ENCODE measurements around the gene TTYH3. TPM values are rescaled to one million over a fixed set of nuclear protein-coding genes. Genes with fewer than 3 reads are reported as not detected.
A peak's percentile ranks its signal among the peaks of the same experiment; 100 is the strongest.

Gene TTYH3
- total and polyA plus RNA-seq, 2 of the 13 experiments (the other 11 are each of a cell fraction or from before 2014, with no cell fraction given): 26.3 to 50.0 TPM

DNA sequence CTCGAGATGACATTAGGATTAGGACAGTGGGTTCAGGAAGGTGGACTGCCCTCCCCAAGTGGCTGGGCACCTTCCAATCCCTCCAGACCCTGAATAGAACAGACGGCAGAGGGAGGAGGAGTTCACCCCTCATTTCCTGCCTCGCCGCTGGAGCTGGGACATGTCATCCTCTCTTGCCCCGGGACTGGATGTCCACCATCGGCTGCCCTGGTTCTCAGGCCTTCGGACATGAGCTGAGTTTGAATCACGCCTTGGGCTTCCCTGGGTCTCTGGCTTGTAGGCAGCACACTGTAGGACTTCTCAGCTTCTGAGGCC is 62.3 kb downstream of the TTYH3 start (continued):
- TF ChIP-seq, protein P1, sequence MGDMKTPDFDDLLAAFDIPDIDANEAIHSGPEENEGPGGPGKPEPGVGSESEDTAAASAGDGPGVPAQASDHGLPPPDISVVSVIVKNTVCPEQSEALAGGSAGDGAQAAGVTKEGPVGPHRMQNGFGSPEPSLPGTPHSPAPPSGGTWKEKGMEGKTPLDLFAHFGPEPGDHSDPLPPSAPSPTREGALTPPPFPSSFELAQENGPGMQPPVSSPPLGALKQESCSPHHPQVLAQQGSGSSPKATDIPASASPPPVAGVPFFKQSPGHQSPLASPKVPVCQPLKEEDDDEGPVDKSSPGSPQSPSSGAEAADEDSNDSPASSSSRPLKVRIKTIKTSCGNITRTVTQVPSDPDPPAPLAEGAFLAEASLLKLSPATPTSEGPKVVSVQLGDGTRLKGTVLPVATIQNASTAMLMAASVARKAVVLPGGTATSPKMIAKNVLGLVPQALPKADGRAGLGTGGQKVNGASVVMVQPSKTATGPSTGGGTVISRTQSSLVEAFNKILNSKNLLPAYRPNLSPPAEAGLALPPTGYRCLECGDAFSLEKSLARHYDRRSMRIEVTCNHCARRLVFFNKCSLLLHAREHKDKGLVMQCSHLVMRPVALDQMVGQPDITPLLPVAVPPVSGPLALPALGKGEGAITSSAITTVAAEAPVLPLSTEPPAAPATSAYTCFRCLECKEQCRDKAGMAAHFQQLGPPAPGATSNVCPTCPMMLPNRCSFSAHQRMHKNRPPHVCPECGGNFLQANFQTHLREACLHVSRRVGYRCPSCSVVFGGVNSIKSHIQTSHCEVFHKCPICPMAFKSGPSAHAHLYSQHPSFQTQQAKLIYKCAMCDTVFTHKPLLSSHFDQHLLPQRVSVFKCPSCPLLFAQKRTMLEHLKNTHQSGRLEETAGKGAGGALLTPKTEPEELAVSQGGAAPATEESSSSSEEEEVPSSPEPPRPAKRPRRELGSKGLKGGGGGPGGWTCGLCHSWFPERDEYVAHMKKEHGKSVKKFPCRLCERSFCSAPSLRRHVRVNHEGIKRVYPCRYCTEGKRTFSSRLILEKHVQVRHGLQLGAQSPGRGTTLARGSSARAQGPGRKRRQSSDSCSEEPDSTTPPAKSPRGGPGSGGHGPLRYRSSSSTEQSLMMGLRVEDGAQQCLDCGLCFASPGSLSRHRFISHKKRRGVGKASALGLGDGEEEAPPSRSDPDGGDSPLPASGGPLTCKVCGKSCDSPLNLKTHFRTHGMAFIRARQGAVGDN (CRISPR knock-in tag; IDR thresholded peaks at IDR 0.05): peak; percentile 41; the same call in 1 of the 2 replicates
- 0 out of 2 replicates have a peak, but pooled peaks have one; percentile 26 for TF ChIP-seq ZNF547 (CRISPR knock-in tag; IDR thresholded peaks at IDR 0.05)

DNA sequence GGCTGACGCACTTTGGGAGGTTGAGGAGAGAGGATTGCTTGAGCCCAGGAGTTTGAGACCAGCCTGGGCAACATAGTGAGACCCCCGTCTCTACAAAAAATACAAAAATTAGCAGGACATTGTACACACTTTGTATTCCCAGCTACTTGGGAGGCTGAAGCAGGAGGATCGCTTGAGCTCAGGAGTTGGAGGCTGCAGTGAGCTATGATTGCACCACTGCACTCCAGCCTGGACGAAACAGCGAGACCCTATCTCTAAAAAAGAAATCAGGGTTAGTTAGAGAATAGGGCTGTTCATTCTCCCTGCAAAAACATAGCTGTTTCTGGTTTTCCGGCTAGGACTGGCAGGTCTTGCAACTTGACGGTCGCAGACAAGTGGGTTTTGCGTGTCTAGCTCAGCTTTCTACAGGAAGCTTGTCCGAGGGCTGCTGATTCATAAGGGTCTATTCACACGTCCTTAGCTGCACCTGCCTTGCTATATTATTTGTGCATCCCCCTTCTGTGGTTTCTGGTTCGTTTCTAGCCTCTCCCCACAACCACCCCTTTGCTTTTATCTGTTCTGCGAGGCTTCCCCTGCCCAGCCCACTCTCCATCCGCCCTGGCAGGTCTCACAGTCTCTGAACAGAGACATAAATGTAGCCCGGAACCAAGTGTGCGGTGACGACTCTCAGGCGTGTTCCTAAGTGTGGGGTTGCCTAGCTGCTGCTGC is 66.9 kb downstream of the TTYH3 start:
- no peak overlapping the region for H3K9ac ChIP-seq (ENCODE audit: insufficient read depth, low read depth, low read length)
- no peak for FAIRE-seq
- WGBS (ENCODE audit: low lambda C conversion rate): 25% methylated on average over 17 of the region's 18 CpGs
- ChIA-PET POLR2A (no interaction called here), CTCF (ENCODE audit: low intra/inter-chr PET ratio, low total read pairs) (no interaction called here)
- ATAC-seq: no peak
- intact Hi-C loops (cut with micrococcal nuclease; ENCODE audit: unreplicated experiment): no loop called here
- BruUV-seq (replicated peaks): no TSS peak
- peaks cover 21 to 54% of the 10 kb centered on the region in 2 experiments; a peak in 3 of 5 replicates for H3K27me3 ChIP-seq (ENCODE audit: control insufficient read depth in 1 of 2, insufficient read depth in 2 of 2, low read length in 2 of 2)
- H3K36me3 ChIP-seq (replicated peaks in 1 of 2; ENCODE audit: control insufficient read depth in 1 of 2, insufficient read depth in 2 of 2, low read length in 2 of 2): no peaks in the 10 kb centered on the region
- no peaks in the 10 kb centered on the region for H4K20me1 ChIP-seq (ENCODE audit: insufficient read depth, low read length)
- H3K4me1 ChIP-seq (ENCODE audit: insufficient read depth, low read length): peaks cover 6% of the 10 kb centered on the region; the same call in 1 of the 2 replicates
- no peak overlapping the region for H3K27ac ChIP-seq (ENCODE audit: extremely low read length, insufficient read depth, low read length)
- no peaks in the 10 kb centered on the region for H3K9me3 ChIP-seq (ENCODE audit: low read length)
- no peak for DNase-seq (ENCODE audit: low spot score)
- no peak overlapping the region for H2AFZ ChIP-seq (ENCODE audit: low read length)
- in situ Hi-C loops (cut with HindIII; ENCODE audit: extremely low pct_ligation_motif_present, low pct_unique_long_range_greater_than_20kb): no loop called here
- no peak overlapping the region for H3K4me2 ChIP-seq (ENCODE audit: low read depth, low read length)
- H3K79me2 ChIP-seq (ENCODE audit: insufficient read depth, low read length): no peaks in the 10 kb centered on the region
- no peak overlapping the region for H3K4me3 ChIP-seq (replicated peaks in 1 of 3; ENCODE audit: insufficient read depth in 1 of 3, low read depth in 2 of 3, low read length in 3 of 3)
- TF ChIP-seq ZBTB20 (CRISPR knock-in tag; IDR thresholded peaks at IDR 0.05; ENCODE audit: borderline replicate concordance, low read depth) (no peak), HES4 (CRISPR knock-in tag; IDR thresholded peaks at IDR 0.05; ENCODE audit: borderline replicate concordance) (no peak), SRSF9 (IDR thresholded peaks at IDR 0.05; ENCODE audit: borderline replicate concordance, insufficient read depth, low read depth, low read length, poor library complexity, severe bottlenecking) (no peak), ZNF121 (CRISPR knock-in tag; IDR thresholded peaks at IDR 0.05) (0 out of 2 replicates have a peak, but pooled peaks have one; percentile 15)
- TF ChIP-seq, protein P2, sequence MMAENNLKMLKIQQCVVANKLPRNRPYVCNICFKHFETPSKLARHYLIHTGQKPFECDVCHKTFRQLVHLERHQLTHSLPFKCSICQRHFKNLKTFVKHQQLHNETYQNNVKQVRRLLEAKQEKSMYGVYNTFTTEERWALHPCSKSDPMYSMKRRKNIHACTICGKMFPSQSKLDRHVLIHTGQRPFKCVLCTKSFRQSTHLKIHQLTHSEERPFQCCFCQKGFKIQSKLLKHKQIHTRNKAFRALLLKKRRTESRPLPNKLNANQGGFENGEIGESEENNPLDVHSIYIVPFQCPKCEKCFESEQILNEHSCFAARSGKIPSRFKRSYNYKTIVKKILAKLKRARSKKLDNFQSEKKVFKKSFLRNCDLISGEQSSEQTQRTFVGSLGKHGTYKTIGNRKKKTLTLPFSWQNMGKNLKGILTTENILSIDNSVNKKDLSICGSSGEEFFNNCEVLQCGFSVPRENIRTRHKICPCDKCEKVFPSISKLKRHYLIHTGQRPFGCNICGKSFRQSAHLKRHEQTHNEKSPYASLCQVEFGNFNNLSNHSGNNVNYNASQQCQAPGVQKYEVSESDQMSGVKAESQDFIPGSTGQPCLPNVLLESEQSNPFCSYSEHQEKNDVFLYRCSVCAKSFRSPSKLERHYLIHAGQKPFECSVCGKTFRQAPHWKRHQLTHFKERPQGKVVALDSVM (CRISPR knock-in tag; IDR thresholded peaks at IDR 0.05): peak; percentile 55; the same call in 1 of the 2 replicates
- TF ChIP-seq, protein P3, sequence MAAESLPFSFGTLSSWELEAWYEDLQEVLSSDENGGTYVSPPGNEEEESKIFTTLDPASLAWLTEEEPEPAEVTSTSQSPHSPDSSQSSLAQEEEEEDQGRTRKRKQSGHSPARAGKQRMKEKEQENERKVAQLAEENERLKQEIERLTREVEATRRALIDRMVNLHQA (CRISPR knock-in tag; IDR thresholded peaks at IDR 0.05): no peak
- TF ChIP-seq, protein P4, sequence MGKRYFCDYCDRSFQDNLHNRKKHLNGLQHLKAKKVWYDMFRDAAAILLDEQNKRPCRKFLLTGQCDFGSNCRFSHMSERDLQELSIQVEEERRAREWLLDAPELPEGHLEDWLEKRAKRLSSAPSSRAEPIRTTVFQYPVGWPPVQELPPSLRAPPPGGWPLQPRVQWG (CRISPR knock-in tag; IDR thresholded peaks at IDR 0.05; ENCODE audit: borderline replicate concordance, low read depth): no peak
- TF ChIP-seq, protein P5, sequence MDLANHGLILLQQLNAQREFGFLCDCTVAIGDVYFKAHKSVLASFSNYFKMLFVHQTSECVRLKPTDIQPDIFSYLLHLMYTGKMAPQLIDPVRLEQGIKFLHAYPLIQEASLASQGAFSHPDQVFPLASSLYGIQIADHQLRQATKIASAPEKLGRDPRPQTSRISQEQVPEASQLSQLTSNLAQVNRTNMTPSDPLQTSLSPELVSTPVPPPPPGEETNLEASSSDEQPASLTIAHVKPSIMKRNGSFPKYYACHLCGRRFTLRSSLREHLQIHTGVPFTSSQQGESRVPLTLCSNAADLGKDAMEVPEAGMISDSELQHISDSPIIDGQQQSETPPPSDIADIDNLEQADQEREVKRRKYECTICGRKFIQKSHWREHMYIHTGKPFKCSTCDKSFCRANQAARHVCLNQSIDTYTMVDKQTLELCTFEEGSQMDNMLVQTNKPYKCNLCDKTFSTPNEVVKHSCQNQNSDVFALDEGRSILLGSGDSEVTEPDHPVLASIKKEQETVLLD (CRISPR knock-in tag; IDR thresholded peaks at IDR 0.05; ENCODE audit: low read depth): no peak

All from HepG2 (cell line).